ENCODE measurements around the gene GRPEL1. TPM values are rescaled to one million over a fixed set of nuclear protein-coding genes. Genes with fewer than 3 reads are reported as not detected.

GRPEL1 gene
- polyA plus RNA-seq, 3 donors, result 44.1 to 49.6 (median 45.4) TPM

DNA sequence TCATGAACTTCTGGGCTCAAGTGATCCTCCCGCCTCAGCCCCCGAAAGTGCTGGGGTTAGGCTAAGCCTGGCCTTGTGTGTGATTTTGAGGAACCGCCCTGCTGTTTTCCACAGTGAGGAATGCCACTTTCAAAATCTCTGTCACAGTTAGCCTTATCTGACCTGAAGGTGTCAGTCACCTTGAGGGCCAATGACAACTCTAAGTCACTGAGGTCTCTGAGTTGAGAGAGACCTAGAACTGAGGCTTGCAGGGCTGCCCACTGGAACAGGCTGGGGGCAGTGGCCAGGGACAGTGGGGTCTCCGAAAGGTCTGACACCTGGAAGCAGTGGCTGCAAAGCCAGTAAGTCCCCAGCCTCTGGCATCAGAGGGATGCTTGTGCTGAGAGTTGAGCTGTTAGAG is 18.6 kb downstream of the GRPEL1 start:
- Histone ChIP-seq H3K36me3 (replicated peaks in 1 of 2; ENCODE audit: control insufficient read depth in 1 of 2, insufficient read depth in 2 of 2, low read length in 2 of 2) (peaks cover 14 to 52% of the 10 kb centered on the region in 2 donors), H3K9ac (ENCODE audit: insufficient read depth, low read length, poor library complexity, severe bottlenecking) (no peak overlapping the region), H3K9me3 (replicated peaks in 1 of 2; ENCODE audit: control insufficient read depth in 1 of 2, insufficient read depth in 1 of 2, low read length in 2 of 2) (no peaks in the 10 kb centered on the region), H3K27ac (ENCODE audit: low read depth in 1 of 2, low read length in 2 of 2) (no peak overlapping the region), H3K4me3 (replicated peaks in 1 of 3; ENCODE audit: low read depth in 2 of 3, low read length in 3 of 3) (no peak overlapping the region), H3K27me3 (ENCODE audit: control insufficient read depth in 2 of 2, insufficient read depth in 2 of 2, low read length in 2 of 2) (no peaks in the 10 kb centered on the region), H3K4me1 (ENCODE audit: control insufficient read depth in 1 of 2, insufficient read depth in 2 of 2, low read length in 2 of 2) (peaks cover 39 to 46% of the 10 kb centered on the region in 2 donors), H2AFZ (ENCODE audit: insufficient read depth, low read depth, low read length, poor library complexity, severe bottlenecking) (no peak overlapping the region), H4K20me1 (ENCODE audit: insufficient read depth, low read length) (peaks cover 99% of the 10 kb centered on the region), H3K4me2 (replicated peaks; ENCODE audit: extremely low read depth, low read length, poor library complexity, severe bottlenecking) (no peak overlapping the region), H3K79me2 (ENCODE audit: insufficient read depth, low read length) (peaks cover 91% of the 10 kb centered on the region)
- Mint-ChIP-seq H3K27me3 (ENCODE audit: low read depth in 3 of 3) (peaks cover 5 to 10% (median 6%) of the 10 kb centered on the region in 3 donors), H3K4me3 (no peak overlapping the region), H3K9me3 (peaks cover 0 to 1% (median 0%) of the 10 kb centered on the region in 7 donors), H3K27ac (peak overlapping the region in 1 of 7 donors; percentile 8), H3K4me1 (peaks cover 66% of the 10 kb centered on the region), H3K36me3 (peaks cover 48 to 82% of the 10 kb centered on the region in 2 donors)
- intact Hi-C loops (cut with micrococcal nuclease), result loop anchor here in 1 of 2 donors (10.0 kb wide), 2 partner anchors 134 to 334 kb away; partner anchors contain the start of gene BLOC1S4
- TF ChIP-seq CTCF (IDR thresholded peaks at IDR 0.05), result no peak
- WGBS (ENCODE audit: insufficient coverage), result 100% methylated on average over 4 of the region's 4 CpGs
- DNase-seq, result no peak

GRCh38 chr4:7048642-7049041 is 19.2 kb downstream of the GRPEL1 start:
- no peak for TF ChIP-seq CTCF (IDR thresholded peaks at IDR 0.05)
- no peak overlapping the region for H3K27ac ChIP-seq (ENCODE audit: low read depth in 1 of 2, low read length in 2 of 2)
- 99% methylated on average over 11 of the region's 12 CpGs for WGBS (ENCODE audit: insufficient coverage)
- intact Hi-C loops (cut with micrococcal nuclease), result loop anchor here in 1 of 2 donors (10.0 kb wide), 2 partner anchors 134 to 334 kb away; partner anchors contain the start of gene BLOC1S4
- Mint-ChIP-seq H3K36me3 (peaks cover 42 to 76% of the 10 kb centered on the region in 2 donors), H3K4me3 (no peak overlapping the region), H3K9me3 (no peaks in the 10 kb centered on the region), H3K27ac (no peak overlapping the region), H3K4me1 (peaks cover 63% of the 10 kb centered on the region), H3K27me3 (ENCODE audit: low read depth in 3 of 3) (peaks cover 2 to 10% (median 4%) of the 10 kb centered on the region in 3 donors)
- H4K20me1 ChIP-seq (ENCODE audit: insufficient read depth, low read length), result peaks cover 97% of the 10 kb centered on the region
- H3K9ac ChIP-seq (ENCODE audit: insufficient read depth, low read length, poor library complexity, severe bottlenecking), result no peak overlapping the region
- H3K27me3 ChIP-seq (ENCODE audit: control insufficient read depth in 2 of 2, insufficient read depth in 2 of 2, low read length in 2 of 2), result no peaks in the 10 kb centered on the region
- H3K4me2 ChIP-seq (replicated peaks; ENCODE audit: extremely low read depth, low read length, poor library complexity, severe bottlenecking), result no peak overlapping the region
- H2AFZ ChIP-seq (ENCODE audit: insufficient read depth, low read depth, low read length, poor library complexity, severe bottlenecking), result no peak overlapping the region
- H3K4me1 ChIP-seq (ENCODE audit: control insufficient read depth in 1 of 2, insufficient read depth in 2 of 2, low read length in 2 of 2), result peaks cover 37 to 46% of the 10 kb centered on the region in 2 donors
- H3K79me2 ChIP-seq (ENCODE audit: insufficient read depth, low read length), result peaks cover 91% of the 10 kb centered on the region
- DNase-seq, result no peak
- peaks cover 11 to 47% of the 10 kb centered on the region in 2 donors for H3K36me3 ChIP-seq (replicated peaks in 1 of 2; ENCODE audit: control insufficient read depth in 1 of 2, insufficient read depth in 2 of 2, low read length in 2 of 2)
- no peaks in the 10 kb centered on the region for H3K9me3 ChIP-seq (replicated peaks in 1 of 2; ENCODE audit: control insufficient read depth in 1 of 2, insufficient read depth in 1 of 2, low read length in 2 of 2)
- H3K4me3 ChIP-seq (replicated peaks in 1 of 3; ENCODE audit: low read depth in 2 of 3, low read length in 3 of 3), result no peak overlapping the region

Data from CD14-positive monocyte (primary cell).